ENCODE measurements around the gene TRIM71. TPM values are rescaled to one million over a fixed set of nuclear protein-coding genes. Genes with fewer than 3 reads are reported as not detected.

The TRIM71 gene
- total RNA-seq, 2 donors from 2014 or later = 11.1 TPM; not detected in 1

GRCh38 chr3:32886911-32887310, 69.1 kb downstream of the TRIM71 start:
- DNase-seq (ENCODE audit: low spot score) = no peak
- 72% methylated on average over 3 of the region's 3 CpGs for WGBS
- intact Hi-C loops (cut with DNase I) = no loop called here
- Histone ChIP-seq H3K36me3 (no peaks in the 10 kb centered on the region), H3K9me3 (no peaks in the 10 kb centered on the region), H3K27ac (no peak overlapping the region), H3K4me3 (no peak overlapping the region), H3K4me1 (replicated peaks) (no peaks in the 10 kb centered on the region), H3K27me3 (replicated peaks; ENCODE audit: insufficient read depth) (no peaks in the 10 kb centered on the region)
- TF ChIP-seq POLR2AphosphoS5 (IDR thresholded peaks at IDR 0.05) (no peak), CTCF (IDR thresholded peaks at IDR 0.05) (no peak), POLR2A (IDR thresholded peaks at IDR 0.05) (no peak)

- intact Hi-C loops (cut with DNase I) = no loop called here
- no peak overlapping the region for H3K4me3 ChIP-seq
- no peak for DNase-seq (ENCODE audit: low spot score)
- TF ChIP-seq CTCF (IDR thresholded peaks at IDR 0.05) = no peak
- no peak for TF ChIP-seq POLR2AphosphoS5 (IDR thresholded peaks at IDR 0.05)
- TF ChIP-seq POLR2A (IDR thresholded peaks at IDR 0.05) = no peak
- H3K36me3 ChIP-seq = no peaks in the 10 kb centered on the region
- no peaks in the 10 kb centered on the region for H3K9me3 ChIP-seq
- 94% methylated on average over 1 of the region's 1 CpG for WGBS
- H3K27ac ChIP-seq = no peak overlapping the region
- H3K4me1 ChIP-seq (replicated peaks) = no peaks in the 10 kb centered on the region
- H3K27me3 ChIP-seq (replicated peaks; ENCODE audit: insufficient read depth) = no peaks in the 10 kb centered on the region
Observed at GRCh38 chr3:32888739-32889138, 70.9 kb downstream of the TRIM71 start.

GRCh38 chr3:32890420-32891276, 72.9 kb downstream of the TRIM71 start:
- Histone ChIP-seq H3K36me3 (no peaks in the 10 kb centered on the region), H3K4me3 (no peak overlapping the region), H3K9me3 (no peaks in the 10 kb centered on the region), H3K27me3 (replicated peaks; ENCODE audit: insufficient read depth) (no peaks in the 10 kb centered on the region), H3K27ac (no peak overlapping the region), H3K4me1 (replicated peaks) (no peaks in the 10 kb centered on the region)
- intact Hi-C loops (cut with DNase I) = no loop called here
- DNase-seq (ENCODE audit: low spot score) = no peak
- no peak for TF ChIP-seq POLR2AphosphoS5 (IDR thresholded peaks at IDR 0.05)
- TF ChIP-seq POLR2A (IDR thresholded peaks at IDR 0.05) = no peak
- no peak for TF ChIP-seq CTCF (IDR thresholded peaks at IDR 0.05)
- 97% methylated on average over 39 of the region's 42 CpGs for WGBS

GRCh38 chr3:32891365-32891764, 73.6 kb downstream of the TRIM71 start:
- WGBS = 95% methylated on average over 19 of the region's 19 CpGs
- DNase-seq (ENCODE audit: low spot score) = no peak
- no peaks in the 10 kb centered on the region for H3K36me3 ChIP-seq
- H3K4me1 ChIP-seq (replicated peaks) = no peaks in the 10 kb centered on the region
- TF ChIP-seq POLR2AphosphoS5 (IDR thresholded peaks at IDR 0.05) = no peak
- no peak for TF ChIP-seq CTCF (IDR thresholded peaks at IDR 0.05)
- TF ChIP-seq POLR2A (IDR thresholded peaks at IDR 0.05) = no peak
- intact Hi-C loops (cut with DNase I) = no loop called here
- no peaks in the 10 kb centered on the region for H3K27me3 ChIP-seq (replicated peaks; ENCODE audit: insufficient read depth)
- H3K27ac ChIP-seq = no peak overlapping the region
- H3K9me3 ChIP-seq = no peaks in the 10 kb centered on the region
- H3K4me3 ChIP-seq = no peak overlapping the region

Data from prostate gland (tissue), 2 donors.